GM19035 (cell line): Measurements from ENCODE around the gene SLAMF8.

Source experiments
- ATAC-seq: cut with Tn5 transposase; IDR thresholded peaks from one replicate; pipeline ENCODE4 v1.9.1; 2021; ENCODE audit not compliant: unreplicated experiment

The SLAMF8 gene

GRCh38 chr1:159817276-159818041 is 9.2 kb upstream of the SLAMF8 start:
- ATAC-seq = no peak

GRCh38 chr1:159821171-159821867 is 5.4 kb upstream of the SLAMF8 start:
- ATAC-seq = no peak

- ATAC-seq = no peak
Measured at GRCh38 chr1:159823406-159823805, 3.3 kb upstream of the SLAMF8 start.

DNA sequence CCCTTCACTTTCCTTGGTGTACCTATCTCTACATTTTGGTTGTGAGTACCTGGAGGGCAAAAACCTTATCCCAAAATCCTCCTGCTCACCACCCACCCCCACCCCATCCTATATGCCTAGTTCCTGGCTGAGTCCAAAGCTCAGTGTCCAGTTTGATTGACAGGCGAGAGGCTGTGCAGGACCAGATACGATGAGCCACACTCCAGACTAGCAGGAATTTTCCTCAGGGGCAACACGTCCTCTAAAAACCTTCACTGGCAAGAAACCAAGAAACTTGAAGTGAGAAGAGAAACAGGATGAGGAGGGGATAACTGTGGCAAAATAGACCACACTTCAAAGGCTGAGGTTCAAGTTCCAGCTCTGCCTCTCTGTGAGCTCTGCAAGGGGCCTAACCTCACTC is 1.1 kb upstream of the SLAMF8 start:
- no peak for ATAC-seq

- ATAC-seq = no peak
Measured at GRCh38 chr1:159827102-159827490, 423 bp downstream of the SLAMF8 start.

GRCh38 chr1:159827549-159827948 is 876 bp downstream of the SLAMF8 start:
- no peak for ATAC-seq

DNA sequence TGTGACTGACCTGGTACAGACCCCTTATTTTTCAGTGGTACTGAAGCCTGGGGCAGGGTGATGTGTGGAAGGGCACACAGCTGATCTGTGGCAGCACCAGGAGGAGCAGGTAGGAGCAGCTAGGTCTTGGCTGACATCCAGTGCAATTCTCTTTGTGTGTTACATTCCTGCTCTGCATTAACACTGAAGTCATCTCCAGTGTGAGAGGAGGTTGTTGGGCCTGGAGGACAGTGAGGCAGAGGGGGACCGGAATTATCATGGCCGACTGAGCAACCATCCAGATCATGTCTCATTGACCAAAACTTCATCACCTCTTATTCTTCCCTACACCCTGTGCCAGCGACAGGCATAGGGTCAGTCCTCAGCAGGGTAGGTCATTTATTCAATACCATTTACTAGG is 1.5 kb downstream of the SLAMF8 start:
- no peak for ATAC-seq

- no peak for ATAC-seq
Measured at GRCh38 chr1:159828581-159829272, 2.1 kb downstream of the SLAMF8 start.

DNA sequence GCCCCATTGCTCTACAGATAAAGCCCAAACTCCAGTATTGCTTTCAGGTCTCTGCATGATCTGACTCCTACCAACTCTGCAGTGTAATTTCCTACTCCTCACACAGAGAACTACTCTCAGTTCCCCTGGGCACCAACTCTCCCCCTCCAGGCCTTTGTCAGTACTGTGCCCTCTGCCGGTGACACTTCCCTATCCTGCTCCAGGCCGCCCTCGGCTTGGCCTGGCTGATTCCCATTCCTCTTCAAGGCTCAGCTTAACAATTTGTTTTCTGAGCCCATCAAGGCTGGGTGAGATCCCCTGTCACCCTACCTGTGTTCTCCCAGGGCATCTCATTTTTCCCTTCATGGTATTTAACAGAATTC is 2.6 kb downstream of the SLAMF8 start:
- peak; percentile 68 for ATAC-seq

GRCh38 chr1:159829822-159830465 is 3.3 kb downstream of the SLAMF8 start:
- ATAC-seq = no peak

DNA sequence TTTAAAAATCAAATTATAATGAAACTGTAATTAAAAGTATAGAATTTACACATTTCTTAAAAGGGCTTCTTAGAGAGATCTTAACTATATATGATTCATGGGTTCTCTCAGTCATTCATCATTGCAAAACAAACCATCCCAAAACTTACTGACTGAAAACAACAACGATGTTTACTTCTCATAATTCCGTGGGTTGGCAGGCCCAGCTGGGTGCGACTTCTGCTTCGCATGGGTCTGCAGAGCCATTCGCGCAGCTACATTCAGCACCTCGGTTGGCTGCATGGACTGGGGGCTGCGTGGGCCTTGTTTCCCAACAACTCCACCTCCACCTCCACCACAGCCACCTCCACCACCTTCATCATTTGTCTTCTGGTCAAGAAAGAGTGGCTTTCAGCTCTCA is 4.0 kb downstream of the SLAMF8 start:
- ATAC-seq = no peak

DNA sequence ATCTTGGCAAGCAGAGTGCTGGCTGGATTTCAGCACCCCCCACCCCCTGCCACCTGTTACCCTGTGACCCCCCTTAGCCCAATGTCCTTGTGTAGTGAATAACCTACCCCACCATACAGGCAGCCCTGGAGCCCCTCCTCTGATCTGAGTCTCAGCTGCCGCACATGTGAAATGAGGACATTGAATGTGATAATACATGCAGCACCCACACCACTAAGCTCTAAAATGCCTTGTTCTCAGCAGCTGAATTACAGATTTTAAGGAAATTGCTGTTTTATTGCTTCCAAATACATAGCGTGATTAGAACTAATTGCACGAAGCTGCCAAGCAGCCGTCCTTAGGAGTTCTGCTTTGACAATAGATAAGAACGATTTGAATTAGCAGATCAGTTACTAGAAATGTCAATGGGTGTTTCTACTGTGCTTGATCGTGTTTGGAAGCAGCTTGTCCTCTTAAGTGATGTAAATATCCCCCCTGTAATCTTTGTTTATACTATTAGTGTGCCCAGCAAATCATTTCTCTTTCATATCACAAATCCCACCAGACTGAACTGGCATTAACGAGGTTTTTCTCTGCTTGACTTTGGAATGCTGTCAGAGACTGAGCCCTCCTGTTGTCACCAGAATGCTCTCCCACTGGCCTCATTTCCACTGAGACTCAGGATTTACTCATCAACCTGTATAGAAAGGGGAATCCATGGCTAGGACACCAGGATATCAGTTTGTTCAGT is 4.9 kb downstream of the SLAMF8 start:
- ATAC-seq = no peak

GRCh38 chr1:159832309-159832708 is 5.6 kb downstream of the SLAMF8 start:
- no peak for ATAC-seq

GRCh38 chr1:159835356-159835755 is 8.7 kb downstream of the SLAMF8 start:
- no peak for ATAC-seq

GRCh38 chr1:159835862-159836525 is 9.3 kb downstream of the SLAMF8 start:
- no peak for ATAC-seq

GRCh38 chr1:159838715-159839114 is 12.0 kb downstream of the SLAMF8 start:
- ATAC-seq = peak; percentile 44

- ATAC-seq = peak; percentile 65
Measured at GRCh38 chr1:159839116-159839849, 12.6 kb downstream of the SLAMF8 start.

- ATAC-seq = no peak
Measured at GRCh38 chr1:159841749-159842148, 15.1 kb downstream of the SLAMF8 start.

DNA sequence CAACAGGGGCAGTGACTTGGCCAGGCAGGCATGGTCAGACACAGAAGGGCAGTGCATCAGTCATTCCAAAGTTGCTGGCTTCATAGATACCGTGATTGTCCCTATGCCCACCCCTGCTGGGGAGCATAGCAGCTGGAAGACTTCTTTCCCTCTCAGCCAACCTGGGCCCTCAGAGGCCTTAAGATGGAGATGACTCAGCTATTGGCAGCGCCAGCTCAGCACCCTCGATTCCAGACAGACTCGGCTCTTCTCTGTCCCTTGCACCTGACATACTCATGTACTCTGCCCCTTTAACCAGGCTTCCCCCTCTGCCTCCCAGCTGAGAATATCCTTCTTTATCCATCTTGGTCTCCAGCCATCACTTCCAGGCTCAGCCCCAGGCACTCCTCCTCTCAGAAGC is 16.8 kb downstream of the SLAMF8 start:
- no peak for ATAC-seq
